HFFc6 (cell line): ENCODE measurements around the gene BOLA2B. TPM values are rescaled to one million over a fixed set of nuclear protein-coding genes. Genes with fewer than 3 reads are reported as not detected.

Source experiments
- DNase-seq: peaks from one replicate; pipeline ENCODE4 v3.0.0-alpha.2; 2018
- H3K27ac Mint-ChIP-seq: 2 replicates; pipeline ENCODE4 v1.8.0; 2020; ENCODE audit warnings: mild to moderate bottlenecking, mixed read lengths
- H3K27me3 Mint-ChIP-seq: 2 replicates; pipeline ENCODE4 v1.8.0; 2021; ENCODE audit warnings: mild to moderate bottlenecking, moderate library complexity, mixed read lengths; ENCODE audit not compliant: insufficient read depth
- H3K36me3 Mint-ChIP-seq: 2 replicates; pipeline ENCODE4 v1.8.0; 2021; ENCODE audit warnings: low read depth, mixed read lengths
- H3K4me1 Mint-ChIP-seq: 2 replicates; pipeline ENCODE4 v1.8.0; 2020; ENCODE audit warnings: low read depth, mixed read lengths
- H3K4me3 Mint-ChIP-seq: 2 replicates; pipeline ENCODE4 v1.8.0; 2020; ENCODE audit warnings: mild to moderate bottlenecking, moderate library complexity, mixed read lengths
- H3K9me3 Mint-ChIP-seq: 2 replicates; pipeline ENCODE4 v1.8.0; 2020; ENCODE audit warnings: mild to moderate bottlenecking, mixed read lengths
- CTCF ChIP-seq: fragments of 200-600 bp; sonication (generic); IDR thresholded peaks from 2 replicates; pipeline ENCODE4 v1.5.0; 2021; ENCODE audit warnings: antibody characterized with exemption, mild to moderate bottlenecking
- total RNA-seq, 6 experiments: library from RNA; stranded (reverse); fragmentation: NEBNext Ultra II Directional; extraction: Animal tissue kit (Norgen Biotek cat#: 25700); gene quantifications; 2 replicates in 1 of 6; 3 replicates in 5 of 6; pipeline ENCODE4 v1.2.3, GENCODE V29; 2021

Gene BOLA2B
- total RNA-seq, 6 experiments from 2014 or later, result 113 to 142 (median 131) TPM

GRCh38 chr16:30184891-30185682 is 8.4 kb downstream of the BOLA2B start:
- no peak for TF ChIP-seq CTCF
- H3K9me3 Mint-ChIP-seq, result no peaks in the 10 kb centered on the region
- no peak overlapping the region for H3K4me3 Mint-ChIP-seq
- no peak overlapping the region for H3K27ac Mint-ChIP-seq
- no peaks in the 10 kb centered on the region for H3K4me1 Mint-ChIP-seq
- no peaks in the 10 kb centered on the region; the same call in 1 of the 2 replicates for H3K27me3 Mint-ChIP-seq
- no peaks in the 10 kb centered on the region for H3K36me3 Mint-ChIP-seq
- DNase-seq, result no peak

- no peaks in the 10 kb centered on the region for H3K4me1 Mint-ChIP-seq
- no peaks in the 10 kb centered on the region for H3K36me3 Mint-ChIP-seq
- no peak for TF ChIP-seq CTCF
- H3K27me3 Mint-ChIP-seq, result no peaks in the 10 kb centered on the region; the same call in 1 of the 2 replicates
- peak overlapping the region; percentile 70 for H3K4me3 Mint-ChIP-seq
- DNase-seq, result no peak
- H3K27ac Mint-ChIP-seq, result no peak overlapping the region
- no peaks in the 10 kb centered on the region for H3K9me3 Mint-ChIP-seq
These were observed 9.2 kb downstream of the BOLA2B start for GRCh38 chr16:30184096-30184890.

- no peak for TF ChIP-seq CTCF
- H3K27ac Mint-ChIP-seq, result peak within 1 kb of the TSS; percentile 46; the same call in 1 of the 2 replicates
- no peaks in the 10 kb centered on the region for H3K36me3 Mint-ChIP-seq
- no peaks in the 10 kb centered on the region for H3K4me1 Mint-ChIP-seq
- H3K4me3 Mint-ChIP-seq, result peak within 1 kb of the TSS; percentile 86
- H3K9me3 Mint-ChIP-seq, result no peaks in the 10 kb centered on the region
- H3K27me3 Mint-ChIP-seq, result no peaks in the 10 kb centered on the region; the same call in 1 of the 2 replicates
- peak; percentile 52 for DNase-seq
These were observed 10.0 kb downstream of the BOLA2B start, which contains the start of gene CORO1A for GRCh38 chr16:30183233-30184095. CORO1A (plus strand) TSS chr16:30183602; CDS start chr16:30185210, 1,608 bp downstream.

GRCh38 chr16:30180741-30181140 is 12.7 kb downstream of the BOLA2B start:
- Mint-ChIP-seq H3K4me1 (no peaks in the 10 kb centered on the region), H3K36me3 (no peaks in the 10 kb centered on the region), H3K27ac (no peak overlapping the region), H3K27me3 (peaks cover 2% of the 10 kb centered on the region), H3K9me3 (no peaks in the 10 kb centered on the region), H3K4me3 (no peak overlapping the region)
- no peak for DNase-seq
- TF ChIP-seq CTCF, result no peak

GRCh38 chr16:30179931-30180330 is 13.5 kb downstream of the BOLA2B start:
- H3K4me3 Mint-ChIP-seq, result no peak overlapping the region
- H3K27ac Mint-ChIP-seq, result no peak overlapping the region
- no peaks in the 10 kb centered on the region for H3K36me3 Mint-ChIP-seq
- H3K9me3 Mint-ChIP-seq, result no peaks in the 10 kb centered on the region
- DNase-seq, result no peak
- H3K27me3 Mint-ChIP-seq, result peaks cover 5% of the 10 kb centered on the region
- TF ChIP-seq CTCF, result no peak
- H3K4me1 Mint-ChIP-seq, result no peaks in the 10 kb centered on the region
